Pons (tissue), 1 donor: ENCODE measurements around the gene HNF4A.

Experiments used
- DNase-seq: peaks from one replicate; pipeline ENCODE4 v3.0.0-alpha.2; 2016; ENCODE audit warnings: low spot score

The HNF4A gene

GRCh38 chr20:44392776-44393607, 37.5 kb downstream of the HNF4A start:
- no peak for DNase-seq

GRCh38 chr20:44393608-44394451, 38.3 kb downstream of the HNF4A start:
- DNase-seq, result no peak

GRCh38 chr20:44394452-44394701, 38.9 kb downstream of the HNF4A start:
- DNase-seq, result no peak

DNA sequence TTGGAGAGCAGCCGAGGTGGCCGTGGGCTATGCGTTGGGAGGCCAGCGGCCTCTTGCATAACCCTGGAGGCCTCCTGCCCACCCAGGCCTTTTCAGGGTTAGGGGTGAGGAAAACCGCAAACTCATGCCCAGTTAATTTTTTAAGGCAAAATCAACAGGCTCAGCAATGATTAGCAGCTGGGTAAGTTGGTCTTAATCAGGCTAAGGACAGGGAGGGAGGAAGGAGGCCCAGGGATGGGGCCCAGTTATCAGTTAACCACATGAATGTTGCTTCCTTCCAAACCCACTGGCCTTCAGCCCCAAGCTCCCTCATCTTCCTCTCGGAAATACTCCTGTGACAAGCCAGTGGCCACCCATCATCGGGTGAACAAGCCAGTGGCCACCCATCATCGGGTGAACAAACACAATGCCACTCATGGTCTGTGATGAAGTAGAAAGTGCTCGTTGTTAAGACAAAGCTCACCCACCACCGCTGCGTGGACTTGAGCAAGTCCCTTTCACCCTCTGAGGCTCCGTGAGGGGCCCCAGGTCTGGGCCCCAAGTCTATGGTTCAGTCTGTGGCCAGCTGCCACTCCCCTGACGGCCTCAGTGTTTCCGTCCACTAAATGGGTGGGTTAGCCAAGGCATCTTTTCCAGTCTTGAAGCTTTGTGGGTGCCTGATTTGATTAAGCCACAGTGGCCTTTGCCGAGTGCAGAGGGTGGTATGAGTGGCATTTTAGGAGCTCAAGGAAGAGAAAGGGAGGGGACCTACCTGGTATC, 39.4 kb downstream of the HNF4A start:
- no peak for DNase-seq

DNA sequence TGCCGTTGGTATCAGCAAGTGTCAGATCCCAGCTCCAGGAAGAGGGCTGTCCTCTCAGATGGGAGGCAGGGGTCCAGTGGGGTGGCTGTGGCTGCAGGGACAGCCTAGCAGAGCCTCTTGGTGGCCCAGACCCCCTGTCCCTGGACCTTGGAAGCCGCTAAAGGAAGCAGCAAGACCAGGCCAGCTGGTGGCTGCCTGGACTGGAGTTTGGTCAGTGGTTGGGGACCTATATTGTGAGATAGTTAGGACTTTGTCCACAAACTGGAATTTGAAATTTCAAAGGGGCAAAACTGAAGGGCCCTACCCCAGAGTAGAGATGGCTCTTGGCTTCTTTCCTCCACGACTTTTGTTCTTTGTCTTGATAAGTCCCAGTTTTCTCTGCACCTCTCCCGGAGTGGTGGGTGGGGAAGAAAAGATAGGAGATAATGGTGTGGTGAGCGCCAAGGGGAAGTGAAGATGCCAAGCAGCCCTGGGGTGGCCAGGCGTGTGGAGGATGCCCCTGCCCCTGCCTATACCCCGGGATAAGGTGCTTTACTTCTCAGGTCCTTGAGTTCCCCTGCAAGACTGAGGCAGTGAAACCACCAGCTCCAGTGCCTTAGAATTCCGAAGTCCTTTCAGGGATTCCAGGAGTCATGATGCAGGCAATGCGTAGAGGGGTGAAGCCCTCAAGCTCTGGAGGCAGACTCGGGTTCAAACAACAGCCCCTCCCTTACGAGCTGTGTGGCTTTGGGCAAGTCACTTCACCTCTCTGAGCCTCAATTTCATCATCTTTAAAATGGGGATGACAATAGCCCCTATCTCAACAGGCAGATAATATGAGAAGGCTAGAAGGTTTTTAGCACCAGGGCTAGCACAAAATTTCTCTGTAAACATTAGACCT, 40.2 kb downstream of the HNF4A start:
- no peak for DNase-seq

GRCh38 chr20:44396369-44397130, 41.1 kb downstream of the HNF4A start:
- DNase-seq, result no peak

DNA sequence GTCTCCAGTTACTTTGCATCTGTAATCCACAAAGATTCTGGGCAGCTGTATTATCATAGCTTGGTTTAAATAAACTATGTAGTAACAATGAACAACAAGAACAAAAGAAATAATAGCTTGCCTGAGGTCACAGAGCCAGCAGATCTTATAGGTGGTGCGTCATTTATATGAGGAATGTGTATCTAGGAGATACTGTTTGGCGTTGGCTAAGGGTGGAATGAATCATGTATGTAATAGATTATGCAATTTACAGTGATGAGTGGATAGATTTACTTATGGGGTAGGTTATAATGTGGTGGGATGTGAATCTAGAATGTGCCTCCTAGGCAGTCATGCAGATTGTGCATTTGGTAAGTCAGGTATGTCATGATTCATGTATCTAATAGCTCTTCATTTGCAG, 42.8 kb downstream of the HNF4A start:
- DNase-seq, result no peak

DNA sequence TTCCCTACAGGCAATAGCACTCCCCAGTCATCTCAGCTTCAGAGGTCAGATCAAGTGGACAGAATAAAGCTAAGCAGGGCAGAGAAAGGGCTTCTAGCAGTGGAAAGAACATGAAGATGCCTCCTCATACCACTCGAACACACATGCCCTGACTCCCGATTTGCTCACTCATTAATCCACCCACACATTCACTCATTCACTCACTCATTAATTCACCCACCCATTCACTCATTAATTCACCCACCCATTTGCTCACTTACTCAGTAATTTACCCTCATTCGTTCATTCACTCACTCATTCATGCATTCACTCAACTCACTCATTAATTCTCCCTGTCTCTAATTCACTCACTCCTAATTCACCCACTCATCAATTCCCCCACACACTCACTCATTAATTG, 43.9 kb downstream of the HNF4A start:
- no peak for DNase-seq

DNA sequence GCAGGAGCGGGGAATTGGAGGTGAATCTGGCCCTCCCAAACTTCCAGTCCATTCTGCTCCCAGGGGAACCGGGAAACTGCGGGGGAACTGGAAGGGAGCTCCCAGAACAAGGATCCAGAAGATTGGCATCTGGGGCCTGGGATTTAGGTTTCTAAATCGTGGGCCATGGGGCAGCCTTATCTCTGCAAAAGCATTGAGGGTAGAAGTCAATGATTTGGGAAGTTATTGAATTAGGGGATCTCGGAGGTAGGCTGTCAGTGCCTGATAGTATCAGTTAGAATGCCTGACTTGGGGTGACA, 45.1 kb downstream of the HNF4A start:
- no peak for DNase-seq

DNA sequence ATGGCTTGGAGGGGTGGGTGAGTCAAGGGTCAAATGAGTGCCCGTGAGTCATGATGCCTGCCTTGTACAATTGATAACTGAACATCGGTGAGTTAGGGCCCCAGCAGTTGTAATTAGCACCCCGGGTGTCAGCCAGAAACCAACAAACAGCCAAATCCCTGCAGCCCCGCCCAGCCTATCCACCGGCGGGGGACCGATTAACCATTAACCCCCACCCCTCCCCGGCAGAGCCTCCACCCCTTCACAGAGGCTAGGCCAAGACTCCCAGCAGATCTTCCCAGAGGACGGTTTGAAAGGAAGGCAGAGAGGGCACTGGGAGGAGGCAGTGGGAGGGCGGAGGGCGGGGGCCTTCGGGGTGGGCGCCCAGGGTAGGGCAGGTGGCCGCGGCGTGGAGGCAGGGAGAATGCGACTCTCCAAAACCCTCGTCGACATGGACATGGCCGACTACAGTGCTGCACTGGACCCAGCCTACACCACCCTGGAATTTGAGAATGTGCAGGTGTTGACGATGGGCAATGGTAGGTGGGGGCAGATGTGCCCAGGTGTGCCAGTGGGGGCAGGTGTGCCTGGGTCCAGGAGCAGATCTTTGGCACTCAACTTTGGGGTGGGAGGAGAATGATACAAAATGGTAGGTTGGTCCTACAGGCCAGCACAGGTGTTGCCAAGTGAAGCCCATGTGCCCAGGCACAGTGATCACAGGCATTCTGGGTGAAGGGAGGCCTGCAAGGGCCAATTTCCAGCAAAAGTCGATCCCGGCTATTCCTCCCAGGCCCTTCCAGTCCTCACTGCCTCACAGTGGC, 45.7 kb downstream of the HNF4A start:
- no peak for DNase-seq

DNA sequence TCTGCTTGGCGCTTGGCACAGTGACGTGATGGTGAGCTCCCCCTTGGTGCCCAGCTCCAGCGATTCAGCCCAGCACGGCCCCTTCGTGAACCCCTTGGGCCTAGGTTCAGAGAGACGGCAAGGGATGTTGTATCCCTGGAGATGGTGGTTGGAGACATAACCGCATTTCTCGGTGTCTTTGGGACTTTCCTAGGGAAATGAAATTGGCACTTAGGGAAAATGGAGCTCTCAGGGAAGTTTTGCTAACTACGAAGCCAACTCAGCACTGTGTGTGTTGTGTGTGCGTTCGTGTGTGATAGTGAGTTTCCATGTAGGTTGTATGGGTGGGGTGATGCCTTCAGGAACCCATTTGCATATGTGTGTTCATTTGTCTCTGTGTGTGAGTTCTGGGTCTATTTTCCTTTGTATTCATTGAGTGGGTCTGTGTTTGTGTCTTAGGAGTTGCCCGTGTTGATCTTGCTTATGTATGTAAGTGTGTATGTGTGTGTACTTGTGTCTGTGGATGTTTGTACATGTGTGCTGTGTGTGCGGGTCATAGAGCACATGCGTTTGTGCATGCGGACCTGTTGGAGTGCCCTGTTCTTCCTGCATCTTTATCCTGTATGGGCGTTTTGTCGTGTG, 46.4 kb downstream of the HNF4A start:
- DNase-seq, result no peak

- no peak for DNase-seq
Measured at GRCh38 chr20:44402391-44403193, 47.1 kb downstream of the HNF4A start.

DNA sequence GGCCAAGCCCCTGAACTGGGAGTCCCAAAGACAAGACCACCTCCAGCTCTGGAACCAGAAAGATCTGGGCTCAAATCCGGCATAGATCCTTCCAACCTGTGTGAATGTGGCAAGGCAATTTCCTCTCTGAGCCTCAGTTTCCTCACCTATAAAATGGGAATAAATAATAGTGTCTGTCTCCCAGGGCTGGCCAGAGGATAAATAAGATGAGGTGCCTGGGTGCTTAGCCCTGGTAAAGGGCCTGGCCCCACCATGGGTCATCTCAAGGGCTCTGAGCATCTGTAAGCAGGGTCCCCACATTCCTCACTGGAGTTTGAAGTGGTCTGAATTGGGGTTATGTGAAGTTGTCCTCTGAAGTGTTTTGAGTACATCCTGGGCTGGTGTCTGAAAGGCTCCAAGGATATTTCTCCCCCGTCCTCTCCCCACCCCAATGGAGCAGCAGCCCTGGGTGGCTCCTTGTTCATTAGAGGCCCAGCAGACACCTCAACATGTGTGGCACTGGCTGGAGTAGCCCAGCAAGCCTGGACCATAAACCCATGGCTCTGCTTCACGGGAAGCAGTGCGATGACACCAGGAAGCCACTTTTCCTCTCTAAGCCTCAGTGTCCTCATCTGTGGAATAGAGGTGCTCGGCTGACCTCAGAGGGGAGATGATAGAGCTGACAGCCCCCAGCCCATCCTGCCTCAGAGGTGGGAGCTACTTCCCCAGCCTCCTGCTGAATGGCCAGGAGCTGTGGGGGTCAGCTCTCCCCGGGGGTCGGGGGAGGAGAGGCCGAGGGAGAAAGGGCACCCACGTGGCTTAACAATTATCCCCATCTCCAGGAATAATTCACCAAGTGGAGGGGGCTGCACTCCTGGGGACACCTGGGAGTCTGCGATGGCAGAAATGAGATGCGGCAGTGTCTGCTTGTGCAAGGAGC, 48.0 kb downstream of the HNF4A start:
- no peak for DNase-seq

- no peak for DNase-seq
Measured at GRCh38 chr20:44404204-44405181, 49.0 kb downstream of the HNF4A start.

DNA sequence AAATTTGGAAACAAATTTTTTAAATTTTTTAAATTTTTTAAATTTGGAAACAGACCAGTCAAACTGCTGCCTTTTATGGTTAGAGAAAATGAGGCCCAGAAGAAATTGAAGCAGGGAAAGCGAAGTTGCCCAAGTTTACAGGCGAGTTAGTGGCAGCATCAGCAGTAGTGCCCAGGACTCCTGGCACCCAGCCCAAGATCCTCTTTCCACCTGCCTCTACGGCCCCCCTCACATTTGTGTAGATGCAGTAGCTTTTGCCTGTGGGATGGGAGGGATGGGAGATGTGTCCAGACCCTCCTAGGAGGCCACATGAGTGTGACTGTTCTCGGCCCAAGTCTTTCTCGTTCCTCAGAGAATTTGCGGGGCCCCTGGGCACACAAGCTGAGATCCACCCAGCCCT, 49.8 kb downstream of the HNF4A start:
- DNase-seq, result no peak

GRCh38 chr20:44405785-44406571, 50.5 kb downstream of the HNF4A start:
- DNase-seq, result no peak
